Activated naive CD4-positive, alpha-beta T cell treated with anti-CD3 and anti-CD28 coated beads, Interleukin-2, amount 50 U/mL, for 72 hours (primary cell): ENCODE results near the gene SANBR. TPM values are rescaled to one million over a fixed set of nuclear protein-coding genes. Genes with fewer than 3 reads are reported as not detected.

Source experiments
- ATAC-seq, 2 donors: fragments of 150-1000 bp; cut with Tn5 transposase; 2 replicates each; pipeline ENCODE4 v1.10.0; 2021; ENCODE audit warnings: mild to moderate bottlenecking in 2 of 2, moderate library complexity in 2 of 2
- DNase-seq, 2 donors: peaks; one replicate each; pipeline ENCODE4 v3.0.0; 2021 to 2022; ENCODE audit warnings: low spot score in 2 of 2
- H3K27ac Mint-ChIP-seq, 2 donors: one replicate each; pipeline ENCODE4 v1.8.0; 2022; ENCODE audit warnings: mild to moderate bottlenecking in 2 of 2, mixed read lengths in 2 of 2
- H3K36me3 Mint-ChIP-seq, 2 donors: one replicate each; pipeline ENCODE4 v1.8.0; 2022; ENCODE audit warnings: mixed read lengths in 2 of 2
- H3K9me3 Mint-ChIP-seq, 2 donors: one replicate each; pipeline ENCODE4 v1.8.0; 2022; ENCODE audit warnings: mixed read lengths in 2 of 2
- total RNA-seq, 2 donors: library from RNA; stranded (reverse); gene quantifications; one replicate each; pipeline ENCODE4 v1.2.3, GENCODE V29; 2022

Gene SANBR
- total RNA-seq, 2 donors from 2014 or later: 2.9 to 5.6 TPM

- peak overlapping the region; percentile 38 to 91 for H3K27ac Mint-ChIP-seq
- H3K36me3 Mint-ChIP-seq: peaks cover 0 to 14% of the 10 kb centered on the region in 2 donors
- peak in 1 of 2 donors; percentile 74 for ATAC-seq
- H3K9me3 Mint-ChIP-seq: no peaks in the 10 kb centered on the region
- no peak for DNase-seq
Measured at GRCh38 chr2:61055557-61055956, 10.1 kb upstream of the SANBR start.

GRCh38 chr2:61057562-61057961, 8.1 kb upstream of the SANBR start:
- Mint-ChIP-seq H3K9me3 (no peaks in the 10 kb centered on the region), H3K27ac (no peak overlapping the region), H3K36me3 (peaks cover 0 to 14% of the 10 kb centered on the region in 2 donors)
- DNase-seq: no peak
- ATAC-seq: no peak

DNA sequence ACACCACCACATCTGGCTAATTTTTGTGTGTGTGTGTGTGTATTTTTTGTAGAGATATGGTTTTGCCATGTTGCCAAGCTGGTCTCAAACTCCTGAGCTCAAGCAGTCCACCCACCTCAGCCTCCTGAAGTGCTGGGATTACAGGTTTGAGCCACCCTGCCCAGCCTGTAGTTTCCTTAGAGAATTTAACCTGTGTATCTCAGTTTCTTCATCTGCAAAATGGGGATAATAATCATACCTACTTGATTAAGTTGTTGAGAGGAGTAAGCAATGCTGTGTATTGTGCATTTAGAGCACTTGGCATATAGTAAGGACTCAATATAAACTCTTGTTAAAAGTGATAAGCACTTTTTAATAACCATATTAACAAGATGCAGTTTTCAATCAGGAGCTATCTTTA, 6.3 kb upstream of the SANBR start:
- Mint-ChIP-seq H3K36me3 (peaks cover 0 to 14% of the 10 kb centered on the region in 2 donors), H3K9me3 (no peaks in the 10 kb centered on the region), H3K27ac (no peak overlapping the region)
- no peak for ATAC-seq
- no peak for DNase-seq

DNA sequence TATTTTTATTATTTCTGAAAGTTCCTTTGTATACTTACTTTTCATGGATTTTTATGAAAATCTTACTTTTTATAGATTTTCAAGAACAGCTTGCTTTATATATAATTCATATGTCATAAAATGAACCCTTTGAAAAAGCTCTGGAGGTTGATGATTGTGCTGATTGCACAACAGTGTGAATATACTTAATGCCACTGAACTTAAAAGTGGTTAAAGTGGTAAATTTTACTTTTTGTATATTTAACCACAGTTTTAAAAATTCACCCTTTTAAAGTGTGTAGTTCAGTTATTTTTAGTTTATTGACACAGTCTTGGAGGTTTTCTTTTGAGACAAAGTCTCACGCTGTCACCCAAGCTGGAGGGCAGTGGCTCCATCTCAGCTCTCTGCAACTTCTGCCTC, 8.4 kb downstream of the SANBR start:
- DNase-seq: no peak
- no peaks in the 10 kb centered on the region for H3K36me3 Mint-ChIP-seq
- H3K9me3 Mint-ChIP-seq: no peaks in the 10 kb centered on the region
- no peak overlapping the region for H3K27ac Mint-ChIP-seq
- ATAC-seq: no peak

DNA sequence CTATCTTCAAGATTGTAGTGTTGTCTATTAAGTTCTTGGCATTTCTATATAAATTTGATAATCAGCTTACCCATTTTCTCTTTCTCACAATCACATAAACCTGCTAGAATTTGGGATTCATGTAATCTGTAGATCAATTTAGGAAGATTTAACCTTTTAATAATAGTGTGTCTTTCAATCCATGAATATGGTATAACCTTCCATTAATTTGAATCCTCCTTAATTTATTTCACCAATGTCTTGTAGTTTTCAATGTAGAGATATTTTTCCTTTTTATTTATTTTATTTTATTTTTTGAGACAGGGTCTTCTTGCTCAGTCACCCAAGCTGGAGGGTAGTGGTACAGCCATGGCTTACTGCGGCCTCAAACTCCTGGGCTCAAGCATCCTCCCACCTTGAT, 20.2 kb downstream of the SANBR start:
- H3K27ac Mint-ChIP-seq: no peak overlapping the region
- no peaks in the 10 kb centered on the region for H3K36me3 Mint-ChIP-seq
- ATAC-seq (no peak), DNase-seq (no peak)
- H3K9me3 Mint-ChIP-seq: no peaks in the 10 kb centered on the region

GRCh38 chr2:61089797-61090196, 24.1 kb downstream of the SANBR start:
- H3K36me3 Mint-ChIP-seq: no peaks in the 10 kb centered on the region
- DNase-seq (no peak), ATAC-seq (no peak)
- H3K27ac Mint-ChIP-seq: no peak overlapping the region
- no peaks in the 10 kb centered on the region for H3K9me3 Mint-ChIP-seq

DNA sequence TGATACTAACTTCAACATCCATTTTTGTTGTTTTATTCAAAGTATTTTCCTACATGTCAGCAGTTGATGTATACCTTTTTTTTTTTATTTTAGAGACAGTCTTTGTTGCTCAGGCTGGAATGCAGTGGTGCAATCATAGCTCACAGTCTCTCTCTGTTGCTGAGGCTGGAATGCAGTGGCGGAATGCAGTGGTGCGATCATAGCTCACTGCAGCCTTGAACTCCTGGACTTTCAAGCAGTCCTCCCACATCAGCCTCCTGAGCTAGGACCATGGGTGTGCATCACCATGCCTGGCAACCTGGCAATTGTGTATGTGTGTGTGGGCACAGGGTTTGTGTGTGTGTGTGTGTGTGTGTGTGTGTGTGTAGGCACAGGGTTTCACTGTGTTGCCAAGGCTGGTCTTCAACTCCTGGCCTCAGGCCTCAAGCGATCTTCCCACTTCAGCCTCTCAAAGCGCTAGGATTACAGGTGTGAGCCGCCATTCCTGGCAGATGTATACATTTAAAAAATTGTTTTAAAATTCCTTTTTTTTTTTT, 24.8 kb downstream of the SANBR start:
- ATAC-seq (no peak), DNase-seq (no peak)
- Mint-ChIP-seq H3K36me3 (no peaks in the 10 kb centered on the region), H3K27ac (no peak overlapping the region), H3K9me3 (no peaks in the 10 kb centered on the region)

DNA sequence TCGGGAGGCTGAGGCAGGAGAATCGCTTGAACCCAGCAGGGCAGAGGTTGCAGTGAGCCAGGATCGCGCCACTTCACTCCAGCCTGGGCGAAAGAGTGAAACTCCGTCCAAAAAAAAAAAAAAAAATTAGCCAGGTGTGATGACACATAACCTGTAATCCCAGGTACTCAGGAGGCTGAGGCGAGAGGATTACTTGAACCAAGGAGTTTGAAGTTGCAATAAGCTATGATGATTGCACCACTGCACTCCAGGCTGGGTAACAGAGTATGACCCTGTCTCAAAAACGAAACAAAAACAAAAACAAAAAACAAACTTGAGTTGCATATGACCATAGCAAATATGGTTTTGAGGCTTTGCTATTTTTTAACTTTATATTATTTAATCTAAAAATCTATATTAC, 25.8 kb downstream of the SANBR start:
- H3K27ac Mint-ChIP-seq: no peak overlapping the region
- H3K9me3 Mint-ChIP-seq: no peaks in the 10 kb centered on the region

GRCh38 chr2:61096438-61096837, 30.8 kb downstream of the SANBR start:
- Mint-ChIP-seq H3K27ac (no peak overlapping the region), H3K9me3 (no peaks in the 10 kb centered on the region), H3K36me3 (no peaks in the 10 kb centered on the region)
- DNase-seq (no peak), ATAC-seq (no peak)

More for the DNA sequence above, 25.8 kb downstream of the SANBR start:
- H3K36me3 Mint-ChIP-seq: no peaks in the 10 kb centered on the region
- DNase-seq: no peak
- no peak for ATAC-seq

- no peak overlapping the region for H3K27ac Mint-ChIP-seq
- H3K9me3 Mint-ChIP-seq: no peaks in the 10 kb centered on the region
- ATAC-seq (no peak), DNase-seq (no peak)
- H3K36me3 Mint-ChIP-seq: no peaks in the 10 kb centered on the region
Measured at GRCh38 chr2:61100801-61101200, 35.1 kb downstream of the SANBR start.

DNA sequence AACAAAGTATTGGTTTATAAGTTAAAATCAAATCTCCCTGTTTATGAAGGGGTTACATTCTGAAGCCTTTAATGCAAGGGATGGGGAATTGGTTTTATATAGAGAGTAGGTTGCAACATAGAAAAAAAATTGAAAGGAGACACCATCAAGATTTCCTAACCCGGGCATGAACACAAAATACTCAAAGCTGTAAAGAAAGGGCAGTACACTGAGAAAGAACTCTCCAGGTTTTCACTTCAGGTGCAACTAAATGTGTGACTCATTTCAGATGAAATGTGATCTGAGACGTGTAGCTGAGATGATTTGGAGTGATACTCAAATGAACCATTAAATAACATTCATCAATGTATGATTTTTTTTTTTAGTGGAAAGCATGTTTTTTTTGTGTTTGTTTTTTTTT, 43.6 kb downstream of the SANBR start:
- DNase-seq (no peak), ATAC-seq (peak in 1 of 2 donors; percentile 26)
- H3K36me3 Mint-ChIP-seq: peaks cover 8 to 16% of the 10 kb centered on the region in 2 donors
- H3K27ac Mint-ChIP-seq: no peak overlapping the region
- H3K9me3 Mint-ChIP-seq: peaks cover 3 to 7% of the 10 kb centered on the region in 2 donors

GRCh38 chr2:61111708-61112107, 46.0 kb downstream of the SANBR start:
- H3K9me3 Mint-ChIP-seq: peaks cover 3 to 7% of the 10 kb centered on the region in 2 donors
- no peak overlapping the region for H3K27ac Mint-ChIP-seq
- peaks cover 8 to 16% of the 10 kb centered on the region in 2 donors for H3K36me3 Mint-ChIP-seq
- ATAC-seq: no peak
- DNase-seq: no peak

DNA sequence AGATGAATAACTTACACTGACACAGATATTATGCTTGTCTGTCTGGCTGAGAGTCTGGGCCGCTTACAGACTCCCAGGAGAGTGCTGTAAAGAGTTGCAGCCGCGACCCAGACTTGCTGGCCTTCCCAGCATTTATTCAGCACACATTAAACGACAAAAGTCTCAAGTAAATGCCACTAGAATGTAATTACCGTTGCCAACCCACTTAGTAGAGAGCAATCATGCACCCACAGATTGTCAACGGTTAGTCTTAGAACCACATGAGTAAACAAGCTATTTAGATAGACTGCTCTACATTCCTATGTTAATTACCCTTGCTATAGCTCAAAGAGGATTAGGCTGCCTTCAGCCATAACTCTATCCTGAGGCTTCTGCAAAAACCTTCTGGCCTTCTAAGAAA, 48.5 kb downstream of the SANBR start:
- Mint-ChIP-seq H3K36me3 (peaks cover 8 to 16% of the 10 kb centered on the region in 2 donors), H3K9me3 (peaks cover 3 to 7% of the 10 kb centered on the region in 2 donors), H3K27ac (no peak overlapping the region)
- no peak for ATAC-seq
- no peak for DNase-seq

Other genes with a start within 250 kb of the SANBR start
- 10 to 100 TPM; 23.3 to 93.0 TPM for gene REL, start 184.3 kb upstream of the SANBR start, total RNA-seq
- gene PEX13, start 48.2 kb upstream of the SANBR start, total RNA-seq: 10 to 100 TPM; 14.4 to 20.7 TPM
- gene PUS10, start 47.6 kb upstream of the SANBR start, total RNA-seq: 10 to 100 TPM in 1 of 2 donors, 1 to 10 TPM in 1; 8.5 to 13.4 TPM
- gene C2orf74, start 96.3 kb downstream of the SANBR start, total RNA-seq: 10 to 100 TPM in 1 of 2 donors, 1 to 10 TPM in 1; 9.7 to 14.4 TPM